Coronary artery (tissue), 2 donors: ENCODE results near the gene SLC4A3.
A peak's percentile ranks its signal among the peaks of the same experiment; 100 is the strongest.

Experiments
- DNase-seq: peaks from one replicate; pipeline ENCODE4 v3.0.0-alpha.2; 2017; ENCODE audit warnings: low spot score
- H3K27ac ChIP-seq, 2 donors: fragments of 200-600 bp; sonication (generic); one replicate each; pipeline ENCODE4 v1.5.1; 2016 to 2019
- H3K4me3 ChIP-seq: fragments of 200-600 bp; sonication (generic); 2 replicates; pipeline ENCODE4 v1.5.1; 2016; ENCODE audit warnings: mild to moderate bottlenecking, moderate library complexity
- TF ChIP-seq, protein P1 (sequence below): fragments of 200-600 bp; sonication (generic); IDR thresholded peaks from one replicate; pipeline ENCODE4 v1.5.1; 2019; ENCODE audit warnings: antibody characterized with exemption

The SLC4A3 gene

DNA sequence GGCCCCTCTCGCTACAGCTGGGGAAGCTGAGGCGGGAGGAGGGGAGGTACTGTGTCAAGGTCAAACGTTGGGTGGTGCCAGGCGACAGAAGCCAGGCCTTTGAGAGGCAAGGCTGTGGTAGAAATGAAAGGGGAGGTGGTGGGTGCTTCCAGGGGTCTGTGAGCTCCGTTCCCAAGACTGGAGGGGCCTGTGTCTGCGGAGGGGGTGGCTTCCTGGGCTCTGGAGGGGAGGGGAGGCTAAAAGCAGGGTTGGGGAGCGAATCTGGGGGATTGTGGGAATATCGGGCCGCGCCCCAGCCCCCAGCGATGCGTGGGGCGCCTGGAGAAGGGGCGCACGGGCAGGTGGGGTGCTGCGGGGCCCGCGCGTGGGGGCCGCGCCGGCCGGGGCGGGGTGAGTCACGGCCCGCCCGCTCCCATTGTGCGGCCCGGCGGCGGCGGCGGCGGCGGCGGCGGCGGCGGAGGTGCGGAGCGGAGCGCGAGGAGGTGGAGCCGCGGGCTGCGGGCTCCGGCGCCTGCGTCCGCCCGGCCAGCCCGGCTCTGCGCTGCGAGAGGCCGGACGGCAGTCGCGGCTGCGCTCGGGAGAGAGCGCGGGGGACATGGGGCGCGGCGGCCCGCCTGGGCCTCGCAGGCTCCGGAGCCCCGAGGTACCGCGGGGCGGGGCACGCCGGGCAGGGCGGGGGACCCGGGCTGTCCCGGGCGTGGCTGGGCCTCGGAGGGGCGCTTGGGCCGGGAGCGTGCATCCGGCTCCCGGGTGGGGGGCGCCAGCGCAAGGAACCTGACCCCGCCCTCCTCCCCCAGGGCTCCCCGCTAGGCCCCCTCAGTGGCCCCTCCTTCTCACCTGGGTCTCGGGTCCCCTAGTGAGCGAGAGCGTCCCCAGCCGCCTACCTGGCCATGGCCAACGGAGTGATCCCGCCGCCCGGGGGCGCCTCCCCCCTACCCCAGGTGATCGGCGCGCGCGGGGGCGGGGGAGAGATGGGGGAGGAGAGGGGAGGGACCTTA is at the start of gene SLC4A3:
Gene SLC4A3, plus strand, starts transcription at position 528 of the 998 bp plus-strand sequence. Its CDS starts 363 bp downstream, at position 891.
- Histone ChIP-seq H3K27ac (peak within 1 kb of the TSS in 1 of 2 donors; percentile 28), H3K4me3 (peak within 1 kb of the TSS; percentile 79)
- DNase-seq: no peak
- TF ChIP-seq, protein P1, sequence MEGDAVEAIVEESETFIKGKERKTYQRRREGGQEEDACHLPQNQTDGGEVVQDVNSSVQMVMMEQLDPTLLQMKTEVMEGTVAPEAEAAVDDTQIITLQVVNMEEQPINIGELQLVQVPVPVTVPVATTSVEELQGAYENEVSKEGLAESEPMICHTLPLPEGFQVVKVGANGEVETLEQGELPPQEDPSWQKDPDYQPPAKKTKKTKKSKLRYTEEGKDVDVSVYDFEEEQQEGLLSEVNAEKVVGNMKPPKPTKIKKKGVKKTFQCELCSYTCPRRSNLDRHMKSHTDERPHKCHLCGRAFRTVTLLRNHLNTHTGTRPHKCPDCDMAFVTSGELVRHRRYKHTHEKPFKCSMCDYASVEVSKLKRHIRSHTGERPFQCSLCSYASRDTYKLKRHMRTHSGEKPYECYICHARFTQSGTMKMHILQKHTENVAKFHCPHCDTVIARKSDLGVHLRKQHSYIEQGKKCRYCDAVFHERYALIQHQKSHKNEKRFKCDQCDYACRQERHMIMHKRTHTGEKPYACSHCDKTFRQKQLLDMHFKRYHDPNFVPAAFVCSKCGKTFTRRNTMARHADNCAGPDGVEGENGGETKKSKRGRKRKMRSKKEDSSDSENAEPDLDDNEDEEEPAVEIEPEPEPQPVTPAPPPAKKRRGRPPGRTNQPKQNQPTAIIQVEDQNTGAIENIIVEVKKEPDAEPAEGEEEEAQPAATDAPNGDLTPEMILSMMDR: no peak

DNA sequence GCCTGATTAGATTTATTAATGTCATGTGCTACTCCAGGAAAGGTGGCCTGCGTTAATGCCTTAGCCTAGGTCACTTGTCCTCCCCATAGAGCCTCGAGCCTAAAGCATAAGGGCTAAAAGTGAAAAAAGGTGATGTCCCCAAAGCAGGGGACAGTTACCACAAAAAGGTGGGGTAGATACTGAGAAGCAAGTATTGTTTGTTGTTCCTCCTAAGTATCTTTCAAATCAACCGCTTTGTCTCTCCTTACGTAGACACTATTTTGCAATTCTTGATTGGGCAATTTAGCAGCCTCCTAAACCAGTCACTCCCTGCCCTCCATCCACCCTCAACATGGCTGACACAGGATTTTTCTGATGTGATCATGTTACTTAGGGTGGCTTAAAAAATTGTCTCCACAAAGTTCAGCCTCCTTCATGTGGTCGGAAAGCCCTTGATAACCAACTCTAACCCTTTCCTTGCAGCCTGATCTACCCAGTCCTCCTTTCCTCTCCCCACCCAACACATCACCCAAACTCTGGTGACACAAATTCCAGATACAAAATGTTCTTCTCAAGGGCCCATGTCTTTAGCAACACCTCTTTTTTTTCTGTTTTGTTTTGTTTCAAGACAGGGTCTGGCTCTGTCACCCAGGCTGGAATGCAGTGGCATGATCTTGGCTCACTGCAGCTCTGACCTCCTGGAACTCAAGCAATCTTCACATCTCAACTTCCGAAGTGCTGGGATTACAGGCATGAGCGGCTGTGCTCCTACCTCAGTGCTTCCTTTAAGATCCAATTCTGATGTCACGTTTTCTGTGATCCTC is 48.4 kb upstream of the SLC4A3 start:
- no peak overlapping the region for H3K27ac ChIP-seq
- no peak overlapping the region for H3K4me3 ChIP-seq
- TF ChIP-seq, protein P1: no peak
- DNase-seq: no peak

DNA sequence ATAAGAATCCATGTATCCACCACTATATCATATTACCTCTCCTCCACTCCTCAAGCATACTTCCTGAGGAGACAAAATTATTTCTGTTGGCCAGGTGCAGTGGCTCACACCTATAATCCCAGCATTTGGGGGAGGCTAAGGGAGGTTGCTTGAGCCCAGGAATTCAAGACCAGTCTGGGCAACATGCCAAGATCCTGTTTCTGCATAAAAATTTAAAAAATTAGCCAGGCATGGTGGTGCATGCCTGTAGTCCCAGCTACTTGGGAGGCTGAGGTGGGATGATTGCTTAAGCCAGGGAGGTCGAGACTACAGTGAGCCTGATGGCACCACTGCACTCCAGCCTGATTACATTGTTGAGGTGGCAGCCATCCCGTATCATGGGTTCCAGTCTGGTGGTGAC is 46.1 kb upstream of the SLC4A3 start:
- H3K27ac ChIP-seq: no peak overlapping the region
- H3K4me3 ChIP-seq: no peak overlapping the region
- TF ChIP-seq, protein P1: no peak
- no peak for DNase-seq

DNA sequence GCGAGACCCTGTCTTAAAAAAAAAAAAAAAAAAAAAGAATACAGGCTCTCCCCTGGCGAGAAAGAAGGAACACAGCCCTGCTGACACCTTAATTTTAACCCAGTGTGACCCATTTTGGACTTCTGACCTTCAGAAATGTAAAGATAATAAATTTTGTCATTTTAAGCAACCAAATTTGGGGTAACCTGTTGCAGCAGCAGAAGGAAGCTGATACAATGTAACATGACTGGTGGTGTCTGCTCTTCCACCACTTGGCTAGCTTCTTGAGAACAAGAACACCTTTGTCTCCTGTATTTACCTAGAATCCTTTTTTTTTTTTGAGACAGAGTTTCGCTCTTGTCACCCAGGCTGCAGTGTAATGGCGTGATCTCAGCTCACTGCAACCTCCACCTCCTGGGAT is 36.3 kb upstream of the SLC4A3 start:
- DNase-seq: no peak
- TF ChIP-seq, protein P1: no peak
- Histone ChIP-seq H3K27ac (no peak overlapping the region), H3K4me3 (no peak overlapping the region)

GRCh38 chr2:219592736-219593135 is 34.7 kb upstream of the SLC4A3 start:
- TF ChIP-seq, protein P1: no peak
- H3K4me3 ChIP-seq: no peak overlapping the region
- DNase-seq: no peak
- no peak overlapping the region for H3K27ac ChIP-seq

DNA sequence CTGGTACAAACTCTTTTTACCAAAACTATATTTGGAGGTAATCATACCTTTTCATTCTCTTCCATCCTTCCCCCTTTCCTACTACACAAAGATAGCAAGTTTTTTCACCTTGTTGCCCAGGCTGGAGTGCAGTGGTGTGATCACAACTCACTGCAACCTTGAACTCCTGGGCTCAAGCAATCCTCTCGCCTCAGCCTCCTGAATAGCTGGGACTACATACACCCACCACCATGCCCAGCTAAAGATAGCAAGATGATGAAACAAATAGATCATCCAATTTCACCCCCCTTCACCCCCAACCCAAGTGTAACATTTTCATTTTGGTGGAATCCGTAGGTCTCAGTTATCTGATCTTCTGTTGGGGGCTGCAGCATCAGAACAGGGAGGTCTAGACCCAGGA is 34.3 kb upstream of the SLC4A3 start:
- DNase-seq: no peak
- TF ChIP-seq, protein P1: no peak
- no peak overlapping the region for H3K27ac ChIP-seq

More for the DNA sequence above, 34.3 kb upstream of the SLC4A3 start:
- no peak overlapping the region for H3K4me3 ChIP-seq
